Caki2 (cell line): ENCODE data around the gene NHEJ1. TPM values are rescaled to one million over a fixed set of nuclear protein-coding genes. Genes with fewer than 3 reads are reported as not detected.

Experiments
- DNase-seq: peaks from one replicate; pipeline ENCODE4 v3.0.0-alpha.2; 2015; ENCODE audit warnings: low read depth
- in situ Hi-C: cut with HindIII; loops from 2 replicates; pipeline ENCODE4 v1.10.0; 2016; ENCODE audit warnings: low sequenced_read_pairs, low pct_unique_long_range_greater_than_20kb, mixed read lengths
- total RNA-seq: library from RNA; depleted of rRNA; stranded (reverse); fragments of >200 nt; shearing (Covaris generic); gene quantifications from 2 replicates; pipeline ENCODE4 v1.2.3, GENCODE V29; 2014; ENCODE audit warnings: low replicate concordance

NHEJ1 gene
- total RNA-seq, 1 experiment from 2014 or later = 17.4 TPM

DNA sequence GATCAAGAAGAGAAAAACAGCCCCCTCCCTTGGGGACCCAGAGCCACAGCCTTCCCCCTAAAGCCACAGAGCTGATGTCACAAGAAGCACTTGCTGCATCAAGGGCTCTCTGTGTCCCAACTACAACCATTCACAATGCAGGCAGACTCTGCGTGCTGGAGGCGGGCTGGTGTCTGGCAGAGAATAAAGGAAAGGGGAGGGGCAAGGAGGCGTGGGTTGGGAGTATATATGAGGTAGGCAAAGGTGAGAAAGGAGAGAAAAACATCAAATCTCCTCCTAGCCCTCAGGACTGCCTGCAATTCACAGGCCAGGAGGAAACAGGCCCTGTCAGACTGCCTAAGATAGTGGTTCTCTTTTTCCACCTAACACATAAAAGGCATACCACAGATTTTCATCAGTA is 51.1 kb downstream of the NHEJ1 start:
- DNase-seq = no peak
- in situ Hi-C loops = no loop called here

DNA sequence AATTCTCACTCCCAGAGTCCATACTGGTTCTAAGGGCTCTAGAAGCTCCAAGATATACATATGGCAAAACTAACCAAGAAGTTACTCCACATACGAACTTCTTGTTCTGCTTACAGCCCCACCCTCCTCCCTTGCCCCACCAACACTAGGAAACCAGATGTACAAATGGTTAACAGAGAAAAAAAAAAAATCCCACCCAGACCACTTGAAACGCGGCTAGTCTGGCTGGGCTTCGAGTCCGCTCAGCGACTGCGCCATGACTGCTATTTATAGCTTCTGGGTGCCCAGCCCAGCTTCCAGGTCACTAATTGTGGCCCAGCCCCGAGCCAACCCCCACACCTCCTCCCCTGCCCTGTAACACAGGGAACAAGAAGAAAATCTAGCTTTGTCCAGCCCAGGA is 52.9 kb downstream of the NHEJ1 start:
- DNase-seq = no peak
- in situ Hi-C loops = no loop called here

DNA sequence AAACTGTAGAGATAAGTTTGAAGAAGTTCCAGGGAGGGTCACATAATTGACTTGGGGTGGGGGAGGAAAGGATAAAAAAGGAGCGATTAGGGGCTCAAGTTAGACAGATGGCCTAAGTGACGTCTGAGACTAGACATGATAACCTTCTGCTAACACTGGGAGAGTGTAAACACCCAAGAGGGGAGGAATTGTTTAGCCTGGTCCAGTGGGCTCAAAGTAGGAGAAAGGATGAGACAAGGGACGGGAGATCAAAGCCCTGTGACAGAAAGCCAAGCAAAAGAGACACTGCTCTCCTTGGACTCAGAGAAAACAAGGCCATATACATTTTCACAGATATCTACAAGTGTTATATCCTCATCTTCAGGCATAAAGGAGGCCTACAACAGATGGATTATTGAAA is 54.4 kb downstream of the NHEJ1 start:
- in situ Hi-C loops = no loop called here
- no peak for DNase-seq

DNA sequence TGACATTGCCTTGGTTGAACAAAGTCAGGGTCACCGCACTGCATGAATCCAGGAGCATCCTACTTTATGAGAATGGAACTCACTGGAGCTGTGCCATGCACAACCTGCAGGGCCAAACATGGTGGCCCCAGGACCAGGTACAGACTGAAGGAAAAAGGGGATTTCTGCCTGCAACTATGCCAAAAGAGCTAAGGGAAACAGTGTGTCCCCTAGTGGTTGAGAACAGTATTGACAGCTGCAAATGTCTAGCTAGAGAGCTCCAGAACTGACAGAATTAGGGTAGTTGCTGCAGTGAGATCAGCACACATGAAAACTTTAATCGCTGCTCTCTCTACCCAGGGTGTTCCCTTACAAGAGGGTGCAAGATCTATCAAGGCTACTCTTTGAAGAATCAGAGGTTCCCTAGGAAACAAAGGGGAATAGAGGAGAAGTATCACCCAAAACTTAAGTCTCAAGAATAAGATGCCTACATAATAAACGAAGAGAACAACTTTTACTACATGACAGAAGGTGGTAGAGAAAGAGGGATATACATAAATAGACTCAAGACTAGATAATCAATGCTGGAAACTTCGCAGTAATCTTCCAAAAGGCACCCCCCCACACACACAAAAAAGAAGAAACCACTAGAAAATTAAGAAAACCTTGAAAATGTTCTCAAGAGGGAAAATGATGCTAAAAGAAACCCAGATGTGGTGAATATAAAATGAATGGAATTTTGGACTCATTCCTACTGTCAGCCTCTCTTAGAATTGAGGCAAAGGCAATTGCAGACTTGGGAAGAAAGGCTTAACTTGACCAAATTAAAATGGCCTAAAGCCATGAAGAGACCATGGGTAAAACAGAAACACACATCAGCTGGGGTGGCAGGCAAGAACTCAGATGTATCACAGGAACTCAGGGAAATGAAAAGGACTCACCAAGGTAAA is 56.2 kb downstream of the NHEJ1 start:
- DNase-seq = no peak
- in situ Hi-C loops = no loop called here

DNA sequence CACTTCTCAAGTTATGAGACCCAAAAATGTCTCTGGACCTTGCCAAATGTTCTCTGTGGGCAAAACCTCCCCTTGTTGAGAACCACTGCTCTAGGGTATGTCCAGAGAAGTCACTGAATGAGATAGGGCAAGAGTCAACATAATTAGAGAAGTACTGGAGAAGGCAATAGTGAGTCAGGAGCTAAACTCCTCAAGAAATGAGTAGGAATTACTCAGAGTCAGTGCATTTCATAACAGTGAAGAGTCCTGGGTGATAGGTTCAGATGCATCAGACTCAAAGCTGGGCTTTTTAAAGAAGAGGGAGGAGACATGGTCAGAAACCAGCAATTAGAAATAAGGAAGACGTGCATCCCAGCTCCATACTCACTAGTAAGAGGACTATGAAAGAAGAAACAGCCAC is 61.3 kb downstream of the NHEJ1 start:
- in situ Hi-C loops = no loop called here
- DNase-seq = no peak

DNA sequence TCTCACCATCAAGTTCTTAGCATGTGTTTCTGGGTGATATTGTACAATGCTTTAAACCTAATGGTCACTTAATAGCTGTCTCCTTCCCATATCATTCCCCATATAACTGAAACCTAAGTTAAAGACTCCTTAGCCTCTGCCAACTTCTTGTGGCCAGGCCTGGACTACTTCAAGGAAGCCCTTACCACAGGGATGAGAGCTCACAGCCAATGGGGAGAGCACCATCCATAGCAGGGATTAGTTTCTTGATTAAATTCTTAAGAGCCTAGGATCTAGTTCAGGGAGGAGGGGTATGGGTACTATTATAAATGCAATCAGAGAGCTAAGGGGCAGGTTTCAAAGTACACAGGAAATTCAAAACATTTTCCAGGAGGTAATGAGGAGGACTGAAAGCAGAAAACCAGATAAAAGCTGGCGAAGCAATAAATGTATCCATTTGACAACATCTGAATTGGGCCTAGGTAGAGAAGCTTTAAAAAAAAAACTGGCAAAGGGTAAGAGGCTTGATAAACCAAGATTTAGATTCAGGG is 65.1 kb downstream of the NHEJ1 start:
- no peak for DNase-seq
- in situ Hi-C loops = no loop called here

DNA sequence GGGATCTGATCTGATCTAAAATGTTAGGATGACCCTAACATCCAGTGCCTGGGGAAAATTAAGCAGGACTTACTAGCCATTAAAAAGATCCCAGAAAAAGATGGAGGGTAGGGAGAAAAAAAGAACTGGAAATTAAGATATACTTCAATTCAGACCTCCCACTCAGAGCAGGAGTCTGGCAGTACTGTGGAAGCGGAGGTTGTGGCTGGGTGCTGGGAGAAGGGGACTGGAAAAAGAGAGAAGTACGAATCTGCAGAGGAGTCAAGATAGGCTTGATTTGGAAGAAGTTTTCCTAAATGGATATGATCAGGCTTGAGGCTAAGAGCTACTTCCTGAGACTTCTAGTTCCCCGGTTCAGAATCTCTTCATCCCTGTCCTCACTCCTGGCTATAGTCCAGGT is 66.4 kb downstream of the NHEJ1 start:
- in situ Hi-C loops = no loop called here
- DNase-seq = no peak

DNA sequence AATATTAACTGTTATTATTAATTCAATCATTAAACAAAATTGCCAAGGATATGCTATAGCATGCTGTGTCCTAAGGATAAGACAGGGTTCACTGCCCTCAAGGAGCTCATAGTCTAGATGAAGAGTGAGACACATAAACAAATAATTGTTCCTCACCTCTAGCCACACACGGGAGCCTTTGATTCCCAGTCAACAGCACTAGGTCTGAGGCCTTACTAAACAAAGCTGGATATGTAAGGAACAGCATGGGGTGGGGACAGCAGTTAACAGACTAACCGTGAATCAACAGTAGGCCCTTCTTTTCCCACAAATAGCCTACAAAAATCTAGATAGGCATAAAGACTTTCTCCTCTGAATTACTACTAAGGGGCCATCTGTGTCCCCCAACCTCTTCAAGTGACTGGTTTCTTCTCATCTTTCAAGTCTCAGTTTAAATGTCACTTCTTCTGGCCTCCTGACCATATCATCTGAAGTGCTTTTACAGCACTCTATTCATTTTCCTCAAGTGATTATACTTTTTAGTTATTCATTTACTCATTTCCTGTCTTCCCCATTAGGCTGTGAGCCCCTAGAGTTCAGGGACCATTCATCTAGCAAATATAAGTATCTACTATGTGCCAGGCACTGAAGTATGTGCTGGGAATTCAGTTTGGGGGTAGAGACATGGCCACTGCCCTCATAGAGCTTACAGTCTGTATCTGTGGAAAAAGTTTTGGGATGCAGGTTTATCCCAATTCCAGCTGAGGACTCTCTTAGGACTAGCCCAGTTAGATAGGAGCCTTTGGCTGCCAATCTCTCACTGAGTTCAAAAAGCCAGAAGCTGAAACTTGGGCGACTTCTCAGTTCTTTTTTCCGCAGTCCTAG is 69.9 kb downstream of the NHEJ1 start:
- in situ Hi-C loops = no loop called here
- DNase-seq = no peak

DNA sequence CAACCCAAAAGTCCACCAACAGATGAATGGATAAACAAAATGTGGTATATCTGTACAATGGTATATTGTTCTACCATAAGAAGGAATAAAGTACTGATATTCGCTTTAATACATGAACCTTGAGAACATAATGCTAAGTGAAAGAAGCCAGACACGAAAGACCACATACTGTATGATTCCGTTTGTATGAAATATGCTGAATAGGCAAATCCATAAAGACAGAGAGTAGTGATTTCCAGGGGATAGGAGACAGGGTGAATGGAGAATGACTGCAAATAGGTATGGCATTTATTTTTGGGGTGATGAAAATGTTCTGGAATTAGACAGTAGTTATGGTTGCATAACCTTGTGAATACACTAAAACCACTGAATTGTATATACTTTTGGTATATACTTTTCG is 71.3 kb downstream of the NHEJ1 start:
- in situ Hi-C loops = no loop called here

DNA sequence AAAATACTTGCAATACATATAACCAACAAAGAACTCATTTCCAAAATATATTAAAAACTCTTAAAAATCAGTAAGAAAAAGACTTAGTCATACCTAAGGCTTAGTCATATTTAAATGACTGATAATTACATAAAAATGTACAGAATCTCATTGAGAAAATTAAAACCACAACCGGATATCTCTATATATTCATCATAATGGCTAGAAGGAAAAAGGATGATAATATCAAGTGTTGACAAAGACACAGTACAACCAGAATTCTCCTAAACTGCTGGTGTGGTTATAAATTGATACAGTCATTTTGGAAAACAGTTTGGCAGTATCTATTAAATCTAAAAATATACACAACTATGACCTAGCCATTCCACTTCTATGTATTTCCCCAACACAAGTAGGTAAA is 72.8 kb downstream of the NHEJ1 start:
- in situ Hi-C loops = no loop called here
- no peak for DNase-seq

More for the DNA sequence above, 71.3 kb downstream of the NHEJ1 start:
- DNase-seq = no peak

DNA sequence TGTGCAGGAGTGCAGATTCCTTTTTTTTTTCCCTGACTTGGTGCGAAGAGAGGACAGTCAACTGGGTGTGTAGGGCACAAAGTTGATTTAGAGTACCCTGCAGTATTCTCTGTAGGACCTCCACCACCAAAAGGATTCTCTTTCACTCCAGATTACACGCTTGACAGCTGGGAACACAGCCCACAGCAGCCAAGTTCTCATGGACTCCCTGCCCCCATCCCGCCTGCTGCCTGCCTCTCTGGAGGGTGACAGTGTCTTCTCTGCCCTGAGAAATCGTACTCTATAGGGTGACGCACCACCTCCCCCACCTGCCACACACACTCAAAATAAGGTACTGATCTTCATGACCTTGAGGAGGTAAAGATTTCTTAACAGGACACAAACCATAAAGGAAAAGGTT is 73.3 kb downstream of the NHEJ1 start:
- DNase-seq = no peak
- in situ Hi-C loops = no loop called here

DNA sequence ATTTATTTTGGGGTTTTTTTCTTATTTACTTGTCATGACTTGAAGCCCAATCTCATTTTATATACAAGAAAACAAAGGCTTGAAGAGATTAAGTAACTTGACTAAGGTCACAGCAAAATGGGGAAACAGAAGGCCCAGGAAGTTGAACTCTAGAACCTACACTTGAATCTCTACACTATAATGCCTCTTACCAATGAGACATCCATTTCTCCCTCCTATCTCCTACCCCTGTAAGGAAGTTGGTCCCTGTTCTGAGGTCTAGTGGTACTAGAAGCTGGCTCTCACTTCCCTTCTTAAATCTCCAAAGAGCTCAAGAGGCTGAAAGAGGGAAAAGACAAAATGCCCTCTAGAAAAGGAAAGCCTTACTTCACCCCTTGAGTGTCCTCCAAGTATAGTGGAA is 74.4 kb downstream of the NHEJ1 start:
- in situ Hi-C loops = no loop called here
- DNase-seq = no peak

DNA sequence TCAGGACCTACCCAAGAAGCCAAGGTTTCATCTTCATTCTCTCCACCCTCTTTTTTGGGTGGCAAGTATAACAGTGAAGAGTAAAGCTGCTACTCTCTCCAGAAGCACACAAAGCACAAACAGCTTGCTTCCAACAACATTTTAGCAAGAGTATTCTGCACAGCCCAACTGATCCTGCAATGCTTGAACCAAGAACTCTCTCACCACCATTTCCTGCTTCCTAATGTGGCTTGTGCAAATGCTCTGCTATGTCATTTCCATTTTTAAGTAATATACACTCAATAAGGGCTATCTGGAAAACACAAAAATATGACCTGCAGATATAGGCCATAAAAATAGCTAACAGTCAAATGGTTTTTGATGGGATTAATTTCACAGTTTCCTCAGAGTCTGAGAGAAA is 75.8 kb downstream of the NHEJ1 start:
- in situ Hi-C loops = no loop called here
- DNase-seq = no peak

DNA sequence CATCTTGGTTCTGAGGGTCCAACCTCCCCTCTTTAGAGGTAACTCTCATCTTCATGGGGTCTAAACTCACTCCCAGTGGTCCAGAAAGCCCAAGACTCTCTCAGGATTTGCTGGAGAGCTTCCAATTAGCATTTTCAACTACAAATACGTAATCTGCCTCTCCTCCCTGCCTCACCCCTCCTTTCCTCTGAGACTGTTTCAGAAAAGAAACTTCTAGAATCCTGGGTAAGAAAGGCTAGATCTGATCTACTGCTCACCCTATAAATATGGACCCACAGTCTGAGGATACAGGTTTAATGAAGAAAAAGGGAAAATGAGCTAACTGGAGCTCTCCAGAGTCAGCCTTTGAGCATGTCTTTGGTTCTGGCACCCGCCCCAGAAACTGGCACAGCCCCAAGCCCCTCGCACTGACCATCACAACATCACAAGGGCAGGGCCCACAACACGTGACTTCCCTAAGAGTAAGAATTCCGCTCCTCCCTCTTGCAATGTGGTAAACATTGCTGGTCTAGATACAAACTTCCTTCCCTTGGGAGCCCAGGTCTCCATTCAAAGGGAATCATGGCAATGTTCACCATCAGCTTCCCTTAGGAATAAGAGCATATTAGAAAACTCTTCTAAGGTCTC is 78.2 kb downstream of the NHEJ1 start:
- DNase-seq = no peak
- in situ Hi-C loops = no loop called here

DNA sequence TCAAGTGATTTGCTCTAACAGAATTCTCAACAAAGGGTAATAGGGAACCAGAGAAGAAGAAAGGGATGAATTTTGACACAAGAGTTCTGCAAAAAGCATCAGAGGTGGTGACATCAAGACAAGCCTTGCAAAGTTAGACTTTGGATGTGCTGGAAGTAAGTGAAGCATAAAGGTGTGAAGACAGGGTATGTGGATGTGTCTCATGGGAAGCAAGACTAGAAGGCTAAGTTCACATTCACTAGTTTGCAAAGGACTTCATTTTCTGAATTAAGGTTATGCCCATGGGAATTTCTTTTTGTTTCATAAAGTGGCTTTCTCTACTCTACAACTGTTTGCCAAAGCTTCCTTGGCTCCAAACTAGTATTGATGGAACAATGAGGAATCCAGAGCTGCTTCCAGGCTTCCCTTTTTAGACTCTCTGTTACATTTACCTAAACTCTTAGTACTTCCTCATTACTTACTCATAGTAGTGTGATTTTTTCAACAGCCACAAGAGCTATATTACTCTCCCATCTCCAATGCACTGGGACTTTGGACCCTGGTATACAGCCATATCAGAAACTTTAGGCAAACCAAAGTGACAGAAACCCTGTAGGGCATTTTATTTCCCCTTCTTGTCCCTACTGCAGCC is 78.8 kb downstream of the NHEJ1 start:
- no peak for DNase-seq
- in situ Hi-C loops = no loop called here

DNA sequence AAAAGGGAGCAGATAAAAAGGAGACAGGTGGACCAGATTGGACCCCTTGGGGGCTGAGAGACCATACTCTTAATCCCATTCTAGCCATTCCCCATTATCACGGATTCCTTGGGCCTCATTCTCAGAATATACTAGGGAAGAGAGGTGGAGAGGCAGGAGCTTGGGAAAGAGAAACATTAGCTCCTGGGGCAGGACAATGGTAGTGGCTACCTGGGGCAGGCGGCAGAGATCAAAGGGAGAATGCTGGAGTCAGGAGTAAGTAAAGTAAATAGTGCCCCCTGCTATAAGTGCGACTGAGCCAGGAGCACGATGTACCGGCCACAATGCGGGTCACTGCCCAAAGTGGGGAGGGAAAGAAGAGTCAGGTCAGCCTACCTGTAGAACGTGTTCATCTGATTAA is 79.5 kb downstream of the NHEJ1 start:
- in situ Hi-C loops = no loop called here
- no peak for DNase-seq

DNA sequence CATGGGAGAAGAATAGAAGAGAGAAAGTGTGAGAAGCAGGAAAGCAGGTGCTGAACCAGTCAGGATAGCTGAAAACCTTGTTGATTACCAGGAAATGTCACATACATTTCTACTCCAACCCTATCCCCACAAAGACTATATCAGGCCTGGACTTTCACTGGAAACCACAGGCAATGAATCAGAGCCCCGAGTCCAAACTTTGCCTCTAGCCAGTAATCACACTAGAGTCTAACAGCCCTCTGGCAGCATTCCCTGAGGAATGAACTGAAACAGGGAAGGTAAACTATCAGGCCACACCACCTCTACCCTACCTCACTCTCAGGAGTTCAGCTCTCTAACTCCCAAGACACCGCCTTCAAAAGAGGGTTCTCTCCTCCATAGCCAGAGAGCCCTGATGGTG is 81.2 kb downstream of the NHEJ1 start:
- in situ Hi-C loops = no loop called here
- DNase-seq = no peak

DNA sequence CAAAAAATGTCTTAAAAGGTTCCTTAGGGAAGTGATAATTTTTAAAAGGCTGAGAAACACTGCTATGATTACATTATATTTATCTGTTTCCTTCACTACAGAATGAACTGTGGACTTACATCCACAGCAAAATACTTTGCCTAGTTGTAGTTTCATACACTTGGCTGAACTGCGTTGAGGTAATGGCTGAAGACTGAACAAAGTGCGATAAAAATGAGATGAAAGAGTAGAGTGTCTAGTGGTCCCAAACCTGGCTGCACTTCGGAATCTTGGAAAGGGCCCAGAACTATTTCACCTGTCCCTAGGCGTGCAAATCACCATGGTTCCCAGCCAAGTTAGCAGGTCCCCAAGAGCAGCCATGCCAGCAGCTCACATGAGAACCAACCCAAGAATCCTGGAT is 81.7 kb downstream of the NHEJ1 start:
- in situ Hi-C loops = no loop called here
- DNase-seq = no peak
